Measurements from ENCODE around the gene PEX14. TPM values are rescaled to one million over a fixed set of nuclear protein-coding genes. Genes with fewer than 3 reads are reported as not detected.

The PEX14 gene
- total RNA-seq, 6 experiments from 2014 or later: 10.5 to 26.5 (median 16.5) TPM

DNA sequence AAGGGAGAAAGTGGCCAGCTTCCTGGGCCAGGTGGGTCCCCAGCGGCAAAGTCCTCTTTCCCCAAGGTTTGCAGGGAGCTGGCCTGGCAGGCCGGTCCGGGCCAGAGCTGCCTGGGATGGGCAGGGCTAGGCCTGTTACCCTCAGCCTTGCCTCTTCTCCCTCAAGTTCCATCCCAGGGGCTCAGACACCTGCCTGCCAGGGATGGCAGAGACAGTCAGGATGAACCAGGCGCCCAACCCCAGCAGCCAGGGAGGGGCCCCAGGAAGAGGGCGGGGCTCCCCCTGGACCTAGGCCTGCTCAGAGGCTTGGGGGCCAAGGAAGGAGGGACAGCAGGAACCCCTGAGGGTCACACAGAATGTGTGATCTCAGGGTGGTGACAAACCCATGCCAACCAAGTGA, 201.1 kb downstream of the PEX14 start:
- peak in 1 of 4 donors; percentile 4 for ATAC-seq
- Histone ChIP-seq H3K27ac (peak overlapping the region in 1 of 3 donors; percentile 36), H3K4me3 (no peak overlapping the region), H3K9me3 (no peaks in the 10 kb centered on the region), H3K27me3 (no peaks in the 10 kb centered on the region), H3K36me3 (no peaks in the 10 kb centered on the region), H3K4me1 (peaks cover 0 to 41% (median 10%) of the 10 kb centered on the region in 4 donors)
- WGBS (ENCODE audit: insufficient coverage, low coverage, low lambda C conversion rate, missing lambda C conversion rate): no CpG with 5 or more reads among the region's 5 CpGs
- TF ChIP-seq POLR2A (IDR thresholded peaks at IDR 0.05): no peak
- TF ChIP-seq, protein P1, sequence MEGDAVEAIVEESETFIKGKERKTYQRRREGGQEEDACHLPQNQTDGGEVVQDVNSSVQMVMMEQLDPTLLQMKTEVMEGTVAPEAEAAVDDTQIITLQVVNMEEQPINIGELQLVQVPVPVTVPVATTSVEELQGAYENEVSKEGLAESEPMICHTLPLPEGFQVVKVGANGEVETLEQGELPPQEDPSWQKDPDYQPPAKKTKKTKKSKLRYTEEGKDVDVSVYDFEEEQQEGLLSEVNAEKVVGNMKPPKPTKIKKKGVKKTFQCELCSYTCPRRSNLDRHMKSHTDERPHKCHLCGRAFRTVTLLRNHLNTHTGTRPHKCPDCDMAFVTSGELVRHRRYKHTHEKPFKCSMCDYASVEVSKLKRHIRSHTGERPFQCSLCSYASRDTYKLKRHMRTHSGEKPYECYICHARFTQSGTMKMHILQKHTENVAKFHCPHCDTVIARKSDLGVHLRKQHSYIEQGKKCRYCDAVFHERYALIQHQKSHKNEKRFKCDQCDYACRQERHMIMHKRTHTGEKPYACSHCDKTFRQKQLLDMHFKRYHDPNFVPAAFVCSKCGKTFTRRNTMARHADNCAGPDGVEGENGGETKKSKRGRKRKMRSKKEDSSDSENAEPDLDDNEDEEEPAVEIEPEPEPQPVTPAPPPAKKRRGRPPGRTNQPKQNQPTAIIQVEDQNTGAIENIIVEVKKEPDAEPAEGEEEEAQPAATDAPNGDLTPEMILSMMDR (IDR thresholded peaks at IDR 0.05): no peak
- intact Hi-C loops (cut with DNase I): no loop called here
- DNase-seq: no peak

DNA sequence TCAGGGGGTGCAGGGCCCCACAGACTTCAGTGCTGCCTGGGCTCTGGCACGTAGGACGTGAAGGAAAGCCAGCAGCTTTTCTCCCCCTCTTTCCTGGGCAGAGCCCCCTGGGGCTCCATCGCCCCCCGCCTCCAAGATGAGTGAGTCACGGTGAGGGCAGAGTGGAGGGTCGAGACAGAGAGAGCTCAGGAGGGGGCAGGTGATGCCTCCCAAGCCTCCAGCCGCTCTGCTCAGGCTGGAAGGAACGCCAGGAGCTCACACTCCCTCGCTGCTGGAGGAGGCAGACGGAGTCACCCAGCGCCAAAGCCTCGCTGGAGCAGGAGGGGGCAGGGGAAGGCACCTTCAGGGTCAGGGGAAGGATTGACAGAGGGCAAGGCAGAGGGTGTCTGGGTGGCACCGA, 202.2 kb downstream of the PEX14 start:
- intact Hi-C loops (cut with DNase I): no loop called here
- TF ChIP-seq, protein P1 (IDR thresholded peaks at IDR 0.05): no peak
- TF ChIP-seq POLR2A (IDR thresholded peaks at IDR 0.05): no peak
- DNase-seq (no peak), ATAC-seq (no peak)
- 80% methylated on average over 4 of the region's 13 CpGs for WGBS (ENCODE audit: insufficient coverage, low coverage, low lambda C conversion rate, missing lambda C conversion rate)
- H3K27me3 ChIP-seq: no peaks in the 10 kb centered on the region
- no peaks in the 10 kb centered on the region for H3K36me3 ChIP-seq
- H3K27ac ChIP-seq: peak overlapping the region in 1 of 3 donors; percentile 40
- H3K9me3 ChIP-seq: no peaks in the 10 kb centered on the region
- H3K4me3 ChIP-seq: no peak overlapping the region
- peaks cover 0 to 41% (median 10%) of the 10 kb centered on the region in 4 donors for H3K4me1 ChIP-seq

DNA sequence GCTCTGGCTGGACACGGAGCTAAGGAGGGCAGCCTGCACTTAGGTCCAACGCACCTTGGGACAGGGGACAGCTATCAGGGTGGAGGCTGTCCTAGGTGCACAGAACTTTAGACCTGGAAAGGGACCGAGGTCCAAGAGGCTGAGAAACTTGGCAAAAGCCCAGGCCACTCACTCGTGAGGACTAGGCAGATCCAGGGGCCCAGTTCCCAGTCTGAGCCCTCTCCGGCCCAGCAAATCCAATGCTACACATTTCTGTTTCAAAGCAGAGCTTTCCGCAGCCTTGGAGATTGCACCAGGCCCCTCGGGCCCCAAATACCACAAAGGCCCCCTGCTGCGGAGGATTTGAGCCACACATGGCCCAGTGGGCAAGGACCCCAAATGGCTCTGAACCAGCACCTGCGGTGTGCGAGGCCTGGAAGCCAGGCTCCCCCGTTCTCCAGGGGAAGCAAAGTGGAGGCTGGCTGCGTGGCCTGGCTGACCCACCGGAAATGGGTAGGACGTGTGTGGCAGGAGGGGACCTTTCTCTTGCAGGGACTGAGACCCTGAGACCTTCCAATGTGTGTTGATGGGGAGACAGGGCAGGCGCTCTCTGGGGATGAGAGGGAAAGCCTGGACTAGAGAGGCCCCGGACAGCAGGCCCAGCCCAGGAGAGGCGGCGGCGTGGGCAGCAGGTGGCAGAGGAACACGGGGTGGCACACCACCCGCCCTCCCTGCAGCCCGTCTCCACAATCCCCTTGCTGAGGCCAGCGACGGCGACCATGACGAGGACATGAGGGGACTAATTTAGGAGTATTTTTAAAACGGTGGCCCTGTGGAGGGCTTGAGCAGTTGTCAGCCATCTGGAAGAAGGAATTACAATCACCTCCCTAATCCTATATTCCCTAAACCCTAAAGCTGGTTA, 203.0 kb downstream of the PEX14 start:
- Histone ChIP-seq H3K9me3 (no peaks in the 10 kb centered on the region), H3K27ac (peak overlapping the region in 2 of 3 donors; percentile 11 to 40), H3K4me1 (peaks cover 0 to 41% (median 10%) of the 10 kb centered on the region in 4 donors), H3K27me3 (no peaks in the 10 kb centered on the region), H3K36me3 (no peaks in the 10 kb centered on the region), H3K4me3 (no peak overlapping the region)
- WGBS (ENCODE audit: insufficient coverage, low coverage, low lambda C conversion rate, missing lambda C conversion rate): 72% methylated on average over 14 of the region's 27 CpGs
- DNase-seq (peak; percentile 79 to 93 (median 88)), ATAC-seq (peak; percentile 74 to 82 (median 78))
- intact Hi-C loops (cut with DNase I): no loop called here
- TF ChIP-seq, protein P1 (IDR thresholded peaks at IDR 0.05): no peak
- no peak for TF ChIP-seq POLR2A (IDR thresholded peaks at IDR 0.05)

DNA sequence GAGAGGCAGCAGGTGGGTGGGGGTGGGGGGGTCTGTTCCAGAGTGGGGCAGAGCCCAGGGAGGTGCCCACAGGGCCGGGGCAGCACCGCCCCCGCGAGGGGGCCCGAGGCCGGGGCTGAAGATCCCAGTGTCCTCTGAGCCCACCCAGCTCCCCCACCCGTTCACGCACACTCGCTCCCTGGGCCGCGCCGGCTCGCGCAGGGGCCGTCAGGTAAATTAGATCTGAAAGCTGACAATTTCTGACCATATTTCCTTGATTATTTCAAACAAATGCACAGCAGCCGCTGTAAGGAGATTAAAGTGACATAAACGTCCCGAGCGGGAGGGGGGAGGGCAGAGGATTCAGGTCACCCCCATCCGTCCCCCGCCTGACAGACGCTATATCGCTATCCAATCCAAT, 203.7 kb downstream of the PEX14 start:
- H3K9me3 ChIP-seq: no peaks in the 10 kb centered on the region
- H3K4me3 ChIP-seq: no peak overlapping the region
- H3K27me3 ChIP-seq: no peaks in the 10 kb centered on the region
- intact Hi-C loops (cut with DNase I): no loop called here
- H3K36me3 ChIP-seq: no peaks in the 10 kb centered on the region
- no peak overlapping the region for H3K27ac ChIP-seq
- ATAC-seq: no peak
- H3K4me1 ChIP-seq: peaks cover 0 to 41% (median 10%) of the 10 kb centered on the region in 4 donors
- TF ChIP-seq POLR2A (IDR thresholded peaks at IDR 0.05): no peak
- TF ChIP-seq, protein P1 (IDR thresholded peaks at IDR 0.05): no peak
- 91% methylated on average over 10 of the region's 23 CpGs for WGBS (ENCODE audit: insufficient coverage, low coverage, low lambda C conversion rate, missing lambda C conversion rate)
- no peak for DNase-seq
